ENCODE data around the gene PILRB. TPM values are rescaled to one million over a fixed set of nuclear protein-coding genes. Genes with fewer than 3 reads are reported as not detected.

Gene PILRB
- total and polyA plus RNA-seq, 12 donors = 8.7 to 403 (median 31.3) TPM

DNA sequence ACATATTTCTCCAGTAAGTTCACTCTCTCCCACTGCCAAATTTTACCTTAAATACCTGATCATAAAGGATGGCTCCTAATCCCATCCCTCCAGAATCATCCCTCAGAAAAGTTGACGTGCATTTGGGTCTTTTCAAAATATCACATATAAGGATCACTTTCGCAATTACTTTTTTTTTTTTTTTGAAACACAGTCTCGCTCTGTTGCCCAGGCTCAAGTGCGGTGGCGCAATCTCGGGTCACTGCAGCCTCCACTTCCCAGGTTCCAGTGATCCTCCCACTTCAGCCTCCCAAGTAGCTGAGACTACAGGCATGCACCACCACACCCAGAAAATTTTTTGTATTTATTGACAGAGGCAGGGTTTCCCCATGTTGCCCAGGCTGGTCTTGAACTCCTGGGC, 53.2 kb downstream of the PILRB start:
- Histone ChIP-seq H3K4me3 (no peak overlapping the region), H3K27ac (no peak overlapping the region), H3K9me3 (replicated peaks in 1 of 3) (no peaks in the 10 kb centered on the region), H3K4me1 (replicated peaks in 1 of 2) (peaks cover 0 to 3% of the 10 kb centered on the region in 2 donors), H3K27me3 (no peaks in the 10 kb centered on the region), H3K36me3 (replicated peaks in 1 of 2) (no peaks in the 10 kb centered on the region)
- WGBS, 4 donors = 84 to 90% (median 89%) methylated on average over 6 of the region's 6 CpGs
- TF ChIP-seq POLR2A (IDR thresholded peaks at IDR 0.05) = no peak
- TF ChIP-seq, protein P1, sequence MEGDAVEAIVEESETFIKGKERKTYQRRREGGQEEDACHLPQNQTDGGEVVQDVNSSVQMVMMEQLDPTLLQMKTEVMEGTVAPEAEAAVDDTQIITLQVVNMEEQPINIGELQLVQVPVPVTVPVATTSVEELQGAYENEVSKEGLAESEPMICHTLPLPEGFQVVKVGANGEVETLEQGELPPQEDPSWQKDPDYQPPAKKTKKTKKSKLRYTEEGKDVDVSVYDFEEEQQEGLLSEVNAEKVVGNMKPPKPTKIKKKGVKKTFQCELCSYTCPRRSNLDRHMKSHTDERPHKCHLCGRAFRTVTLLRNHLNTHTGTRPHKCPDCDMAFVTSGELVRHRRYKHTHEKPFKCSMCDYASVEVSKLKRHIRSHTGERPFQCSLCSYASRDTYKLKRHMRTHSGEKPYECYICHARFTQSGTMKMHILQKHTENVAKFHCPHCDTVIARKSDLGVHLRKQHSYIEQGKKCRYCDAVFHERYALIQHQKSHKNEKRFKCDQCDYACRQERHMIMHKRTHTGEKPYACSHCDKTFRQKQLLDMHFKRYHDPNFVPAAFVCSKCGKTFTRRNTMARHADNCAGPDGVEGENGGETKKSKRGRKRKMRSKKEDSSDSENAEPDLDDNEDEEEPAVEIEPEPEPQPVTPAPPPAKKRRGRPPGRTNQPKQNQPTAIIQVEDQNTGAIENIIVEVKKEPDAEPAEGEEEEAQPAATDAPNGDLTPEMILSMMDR (IDR thresholded peaks at IDR 0.05) = no peak
- DNase-seq = no peak
- intact Hi-C loops (cut with DNase I) = loop anchor here in 1 of 2 donors (10.0 kb wide), 1 partner anchor 56 kb away; the partner anchor contains the start of gene PILRB

DNA sequence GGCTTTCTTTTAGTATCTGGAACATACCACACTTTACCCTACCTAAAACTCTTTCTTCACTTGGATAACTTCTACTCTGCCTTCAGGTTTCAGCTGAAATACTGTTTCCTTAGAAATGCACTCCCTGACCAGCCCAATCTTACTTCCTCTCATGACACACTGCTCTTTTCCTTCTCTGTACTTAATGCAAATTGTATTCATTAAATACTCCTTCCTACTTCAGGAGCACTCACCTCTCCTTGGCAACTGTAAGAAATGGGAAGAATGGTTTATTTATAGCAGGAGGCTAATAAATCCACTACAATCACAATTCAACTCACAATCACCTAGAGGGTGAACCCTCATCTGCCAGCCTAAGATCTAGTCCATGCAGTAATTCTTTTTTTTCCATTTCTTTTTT, 55.4 kb downstream of the PILRB start:
- no peak for TF ChIP-seq POLR2A (IDR thresholded peaks at IDR 0.05)
- TF ChIP-seq, protein P1 (IDR thresholded peaks at IDR 0.05) = no peak
- DNase-seq = no peak
- intact Hi-C loops (cut with DNase I) = loop anchor here in 1 of 2 donors (10.0 kb wide), 1 partner anchor 59 kb away; the partner anchor contains the start of gene PILRB
- Histone ChIP-seq H3K27ac (no peak overlapping the region), H3K4me3 (no peak overlapping the region), H3K36me3 (replicated peaks in 1 of 2) (no peaks in the 10 kb centered on the region), H3K27me3 (no peaks in the 10 kb centered on the region), H3K9me3 (replicated peaks in 1 of 3) (no peaks in the 10 kb centered on the region), H3K4me1 (replicated peaks in 1 of 2) (no peaks in the 10 kb centered on the region)

DNA sequence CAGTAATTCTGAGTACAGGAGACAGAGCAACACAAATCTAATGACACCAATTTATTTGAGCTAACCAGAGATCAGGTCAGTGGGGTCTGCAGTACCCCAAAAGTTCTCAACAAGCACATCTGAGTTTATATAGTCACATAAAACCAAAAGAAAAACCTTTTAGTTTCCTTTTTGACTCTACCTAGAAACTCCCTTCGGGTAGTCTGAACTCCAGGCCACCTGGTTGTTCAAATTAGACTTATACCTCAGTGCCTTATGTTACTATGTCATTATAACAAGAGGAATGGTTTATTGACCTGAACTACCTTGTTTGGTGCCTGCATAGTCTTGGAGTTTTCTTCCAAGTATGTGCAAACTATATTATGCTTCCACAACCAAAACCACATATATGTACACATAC, 56.0 kb downstream of the PILRB start:
- Histone ChIP-seq H3K27ac (no peak overlapping the region), H3K36me3 (replicated peaks in 1 of 2) (no peaks in the 10 kb centered on the region), H3K27me3 (no peaks in the 10 kb centered on the region), H3K4me1 (replicated peaks in 1 of 2) (no peaks in the 10 kb centered on the region), H3K9me3 (replicated peaks in 1 of 3) (no peaks in the 10 kb centered on the region), H3K4me3 (no peak overlapping the region)
- DNase-seq = no peak
- intact Hi-C loops (cut with DNase I) = loop anchor here in 1 of 2 donors (10.0 kb wide), 1 partner anchor 59 kb away; the partner anchor contains the start of gene PILRB
- TF ChIP-seq POLR2A (IDR thresholded peaks at IDR 0.05) = no peak
- TF ChIP-seq, protein P1 (IDR thresholded peaks at IDR 0.05) = no peak
- 90 to 97% (median 93%) methylated on average over 1 of the region's 1 CpG for WGBS, 4 donors

DNA sequence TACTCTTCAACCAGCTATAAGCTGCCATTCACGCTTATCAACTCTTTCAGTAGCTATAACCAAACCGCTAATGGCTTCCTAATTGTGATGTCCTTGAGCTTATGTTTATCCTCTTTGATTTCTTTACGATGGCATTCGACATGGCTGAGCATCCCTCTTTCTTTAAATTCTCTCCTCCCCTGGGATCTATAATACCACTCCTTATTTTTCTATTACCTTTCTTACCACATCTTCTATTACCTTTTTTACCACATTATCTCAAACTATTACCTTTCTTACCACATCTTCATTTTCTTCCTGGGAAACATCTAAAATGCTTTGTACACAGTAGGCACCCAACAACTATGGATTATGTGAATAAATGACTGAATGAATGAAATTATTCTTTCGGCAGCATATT, 57.5 kb downstream of the PILRB start:
- no peak overlapping the region for H3K27ac ChIP-seq
- 93 to 97% (median 94%) methylated on average over 5 of the region's 5 CpGs for WGBS, 4 donors
- intact Hi-C loops (cut with DNase I) = loop anchor here in 1 of 2 donors (10.0 kb wide), 1 partner anchor 61 kb away; the partner anchor contains the start of gene PILRB
- no peak overlapping the region for H3K4me3 ChIP-seq
- no peaks in the 10 kb centered on the region for H3K4me1 ChIP-seq (replicated peaks in 1 of 2)
- TF ChIP-seq, protein P1 (IDR thresholded peaks at IDR 0.05) = no peak
- no peak for TF ChIP-seq POLR2A (IDR thresholded peaks at IDR 0.05)
- no peaks in the 10 kb centered on the region for H3K27me3 ChIP-seq
- H3K36me3 ChIP-seq (replicated peaks in 1 of 2) = no peaks in the 10 kb centered on the region
- DNase-seq = no peak
- H3K9me3 ChIP-seq (replicated peaks in 1 of 3) = no peaks in the 10 kb centered on the region

Small RNA genes within 50 kb of the gene (small RNA-seq; reads per million reads assigned to genes)
- 0 reads per million in 2 donors for gene RF00019

Other genes with a start within 250 kb of the PILRB start
- gene TAF6, start 238.8 kb upstream of the PILRB start, total RNA-seq = 100 to 1,000 TPM in 1 of 9 donors, 10 to 100 TPM in 8; 16.0 to 141 (median 70.7) TPM
- 10 to 100 TPM; 41.3 to 69.4 (median 67.9) TPM for gene TAF6, start 238.8 kb upstream of the PILRB start, polyA plus RNA-seq
- 10 to 100 TPM; 14.0 to 46.5 (median 23.3) TPM for gene CNPY4, start 238.5 kb upstream of the PILRB start, total RNA-seq
- 10 to 100 TPM; 16.5 to 28.1 (median 27.3) TPM for gene CNPY4, start 238.5 kb upstream of the PILRB start, polyA plus RNA-seq
- gene MBLAC1, start 231.2 kb upstream of the PILRB start, total RNA-seq = 1 to 10 TPM; 1.5 to 7.0 (median 3.5) TPM
- gene MBLAC1, start 231.2 kb upstream of the PILRB start, polyA plus RNA-seq = 1 to 10 TPM in 2 of 3 donors, under 1 TPM in 1; 0.38 to 4.2 (median 2.7) TPM
- 100 to 1,000 TPM; 104 to 266 (median 151) TPM for gene LAMTOR4, start 209.2 kb upstream of the PILRB start, total RNA-seq
- 100 to 1,000 TPM in 2 of 3 donors, 10 to 100 TPM in 1; 33.1 to 224 (median 193) TPM for gene LAMTOR4, start 209.2 kb upstream of the PILRB start, polyA plus RNA-seq
- 10 to 100 TPM in 7 of 9 donors, 1 to 10 TPM in 2; 4.3 to 23.7 (median 16.9) TPM for gene TRAPPC14, start 199.4 kb upstream of the PILRB start, total RNA-seq
- gene TRAPPC14, start 199.4 kb upstream of the PILRB start, polyA plus RNA-seq = 10 to 100 TPM; 10.2 to 57.7 (median 47.5) TPM
- 10 to 100 TPM in 2 of 9 donors, 1 to 10 TPM in 6, under 1 TPM in 1; 0.78 to 14.3 (median 8.0) TPM for gene GAL3ST4, start 189.5 kb upstream of the PILRB start, total RNA-seq
- 1 to 10 TPM; 3.4 to 4.0 (median 3.5) TPM for gene GAL3ST4, start 189.5 kb upstream of the PILRB start, polyA plus RNA-seq
- gene GPC2, start 180.7 kb upstream of the PILRB start, total RNA-seq = 1 to 10 TPM in 5 of 9 donors, under 1 TPM in 4; 0.35 to 4.3 (median 1.1) TPM
- 1 to 10 TPM in 2 of 3 donors, under 1 TPM in 1; 0.05 to 1.2 (median 1.1) TPM for gene GPC2, start 180.7 kb upstream of the PILRB start, polyA plus RNA-seq
- 1 to 10 TPM in 4 of 9 donors, under 1 TPM in 5; 0.26 to 3.1 (median 0.95) TPM for gene STAG3, start 180.2 kb upstream of the PILRB start, total RNA-seq
- gene STAG3, start 180.2 kb upstream of the PILRB start, polyA plus RNA-seq = 1 to 10 TPM in 2 of 3 donors, under 1 TPM in 1; 0.77 to 3.3 (median 2.1) TPM
- 1 to 10 TPM in 3 of 9 donors, under 1 TPM in 5, not detected in 1; 0.21 to 1.8 (median 0.56) TPM for gene PVRIG, start 138.2 kb upstream of the PILRB start, total RNA-seq
- under 1 TPM in 2 of 3 donors, not detected in 1; 0.34 to 0.56 TPM for gene PVRIG, start 138.2 kb upstream of the PILRB start, polyA plus RNA-seq
- gene SPDYE3, start 50.4 kb upstream of the PILRB start, total RNA-seq = not detected
- under 1 TPM in 1 of 3 donors, not detected in 2; 0.16 TPM for gene SPDYE3, start 50.4 kb upstream of the PILRB start, polyA plus RNA-seq
- gene PILRA, start 15.4 kb downstream of the PILRB start, total RNA-seq = 10 to 100 TPM in 5 of 9 donors, 1 to 10 TPM in 4; 3.2 to 18.9 (median 12.2) TPM
- gene PILRA, start 15.4 kb downstream of the PILRB start, polyA plus RNA-seq = 10 to 100 TPM in 2 of 3 donors, 1 to 10 TPM in 1; 5.1 to 17.3 (median 11.9) TPM
- gene ZCWPW1, start 70.6 kb downstream of the PILRB start, total RNA-seq = 1 to 10 TPM; 1.0 to 5.8 (median 4.6) TPM
- gene ZCWPW1, start 70.6 kb downstream of the PILRB start, polyA plus RNA-seq = 10 to 100 TPM in 2 of 3 donors, 1 to 10 TPM in 1; 5.0 to 20.2 (median 14.6) TPM
- 10 to 100 TPM; 24.8 to 76.8 (median 52.0) TPM for gene MEPCE, start 71.7 kb downstream of the PILRB start, total RNA-seq
- 10 to 100 TPM; 36.7 to 54.6 (median 47.9) TPM for gene MEPCE, start 71.7 kb downstream of the PILRB start, polyA plus RNA-seq
- 10 to 100 TPM; 29.9 to 64.9 (median 50.4) TPM for gene PPP1R35, start 78.4 kb downstream of the PILRB start, total RNA-seq
- gene PPP1R35, start 78.4 kb downstream of the PILRB start, polyA plus RNA-seq = 100 to 1,000 TPM in 2 of 3 donors, 1 to 10 TPM in 1; 8.5 to 283 (median 231) TPM
- gene SPACDR, start 106.1 kb downstream of the PILRB start, total RNA-seq = under 1 TPM in 4 of 9 donors, not detected in 5; 0.36 to 0.78 (median 0.49) TPM
- gene SPACDR, start 106.1 kb downstream of the PILRB start, polyA plus RNA-seq = 1 to 10 TPM in 2 of 3 donors, not detected in 1; 1.2 to 2.9 TPM
- gene TSC22D4, start 121.1 kb downstream of the PILRB start, total RNA-seq = 10 to 100 TPM; 22.1 to 96.1 (median 58.6) TPM
- gene TSC22D4, start 121.1 kb downstream of the PILRB start, polyA plus RNA-seq = 10 to 100 TPM; 11.2 to 80.5 (median 73.6) TPM
- gene NYAP1, start 125.8 kb downstream of the PILRB start, total RNA-seq = 1 to 10 TPM in 8 of 9 donors, not detected in 1; 1.4 to 3.6 (median 3.3) TPM
- 10 to 100 TPM in 1 of 3 donors, 1 to 10 TPM in 1, under 1 TPM in 1; 0.79 to 26.1 (median 2.8) TPM for gene NYAP1, start 125.8 kb downstream of the PILRB start, polyA plus RNA-seq
- 100 to 1,000 TPM in 6 of 9 donors, 10 to 100 TPM in 3; 17.1 to 175 (median 142) TPM for gene AGFG2, start 181.1 kb downstream of the PILRB start, total RNA-seq
- gene AGFG2, start 181.1 kb downstream of the PILRB start, polyA plus RNA-seq = 10 to 100 TPM; 14.0 to 61.5 (median 30.9) TPM
- 1 to 10 TPM in 3 of 9 donors, under 1 TPM in 3, not detected in 3; 0.67 to 5.1 (median 1.2) TPM for gene SAP25, start 215.8 kb downstream of the PILRB start, total RNA-seq
- 10 to 100 TPM in 1 of 3 donors, 1 to 10 TPM in 1, not detected in 1; 3.6 to 11.3 TPM for gene SAP25, start 215.8 kb downstream of the PILRB start, polyA plus RNA-seq
- gene LRCH4, start 228.0 kb downstream of the PILRB start, total RNA-seq = 100 to 1,000 TPM in 1 of 9 donors, 10 to 100 TPM in 8; 10.4 to 128 (median 59.4) TPM
- 100 to 1,000 TPM in 2 of 3 donors, 10 to 100 TPM in 1; 15.0 to 235 (median 109) TPM for gene LRCH4, start 228.0 kb downstream of the PILRB start, polyA plus RNA-seq
- gene FBXO24, start 228.2 kb downstream of the PILRB start, total RNA-seq = 1 to 10 TPM in 3 of 9 donors, under 1 TPM in 4, not detected in 2; 0.24 to 1.4 (median 0.69) TPM
- 1 to 10 TPM in 2 of 3 donors, under 1 TPM in 1; 0.16 to 2.8 (median 1.5) TPM for gene FBXO24, start 228.2 kb downstream of the PILRB start, polyA plus RNA-seq
- gene PCOLCE, start 244.2 kb downstream of the PILRB start, total RNA-seq = 100 to 1,000 TPM in 2 of 9 donors, 10 to 100 TPM in 7; 15.7 to 369 (median 68.1) TPM
- gene PCOLCE, start 244.2 kb downstream of the PILRB start, polyA plus RNA-seq = 100 to 1,000 TPM in 2 of 3 donors, 10 to 100 TPM in 1; 21.5 to 222 (median 184) TPM

Data from adrenal gland (tissue), 12 donors.